ENCODE data around the gene STK17A.

The STK17A gene

GRCh38 chr7:43652364-43652763 is 69.5 kb downstream of the STK17A start:
- in situ Hi-C loops (cut with HindIII; ENCODE audit: low sequenced_read_pairs), result no loop called here

GRCh38 chr7:43653466-43653865 is 70.6 kb downstream of the STK17A start:
- in situ Hi-C loops (cut with HindIII; ENCODE audit: low sequenced_read_pairs), result no loop called here

GRCh38 chr7:43653891-43654504 is 71.1 kb downstream of the STK17A start:
- in situ Hi-C loops (cut with HindIII; ENCODE audit: low sequenced_read_pairs), result no loop called here

- in situ Hi-C loops (cut with HindIII; ENCODE audit: low sequenced_read_pairs), result no loop called here
Measured at GRCh38 chr7:43655584-43655983, 72.7 kb downstream of the STK17A start.

- in situ Hi-C loops (cut with HindIII; ENCODE audit: low sequenced_read_pairs), result no loop called here
Measured at GRCh38 chr7:43656997-43657396, 74.1 kb downstream of the STK17A start.

GRCh38 chr7:43658718-43659548 is 76.0 kb downstream of the STK17A start:
- in situ Hi-C loops (cut with HindIII; ENCODE audit: low sequenced_read_pairs), result no loop called here

GRCh38 chr7:43659549-43659896 is 76.6 kb downstream of the STK17A start:
- in situ Hi-C loops (cut with HindIII; ENCODE audit: low sequenced_read_pairs), result no loop called here

GRCh38 chr7:43660141-43660540 is 77.2 kb downstream of the STK17A start:
- in situ Hi-C loops (cut with HindIII; ENCODE audit: low sequenced_read_pairs), result no loop called here

- in situ Hi-C loops (cut with HindIII; ENCODE audit: low sequenced_read_pairs), result no loop called here
Measured at GRCh38 chr7:43664681-43665080, 81.8 kb downstream of the STK17A start.

GRCh38 chr7:43666938-43667337 is 84.0 kb downstream of the STK17A start:
- in situ Hi-C loops (cut with HindIII; ENCODE audit: low sequenced_read_pairs), result no loop called here

GRCh38 chr7:43668035-43668434 is 85.1 kb downstream of the STK17A start:
- in situ Hi-C loops (cut with HindIII; ENCODE audit: low sequenced_read_pairs), result no loop called here

GRCh38 chr7:43669286-43670081 is 86.6 kb downstream of the STK17A start:
- in situ Hi-C loops (cut with HindIII; ENCODE audit: low sequenced_read_pairs), result loop anchor here (5.0 kb wide), 1 partner anchor 48 kb away; no protein-coding TSS in a partner anchor

GRCh38 chr7:43671521-43671920 is 88.6 kb downstream of the STK17A start:
- in situ Hi-C loops (cut with HindIII; ENCODE audit: low sequenced_read_pairs), result loop anchor here (5.0 kb wide), 1 partner anchor 46 kb away; no protein-coding TSS in a partner anchor

GRCh38 chr7:43673243-43673976 is 90.5 kb downstream of the STK17A start:
- in situ Hi-C loops (cut with HindIII; ENCODE audit: low sequenced_read_pairs), result loop anchor here (5.0 kb wide), 1 partner anchor 44 kb away; no protein-coding TSS in a partner anchor

GRCh38 chr7:43674559-43675436 is 91.9 kb downstream of the STK17A start:
- in situ Hi-C loops (cut with HindIII; ENCODE audit: low sequenced_read_pairs), result loop anchor here (5.0 kb wide), 1 partner anchor 43 kb away; no protein-coding TSS in a partner anchor
